Pulmonary artery endothelial cell (primary cell): ENCODE data around the gene NRL. TPM values are rescaled to one million over a fixed set of nuclear protein-coding genes. Genes with fewer than 3 reads are reported as not detected.

ENCODE experiments used
- total RNA-seq: library from RNA; depleted of rRNA; stranded (reverse); fragments of >200 nt; gene quantifications from 2 replicates; pipeline ENCODE4 v1.2.3, GENCODE V29; 2014

Gene NRL
- total RNA-seq, 1 donor from 2014 or later = 0.33 TPM

Other genes starting within 250 kb of the NRL start
- 58.9 and 60.4 TPM in 2 replicates for gene DHRS4, start 161.2 kb downstream of the NRL start, total RNA-seq
- 15.8 and 18.3 TPM in 2 replicates for gene DHRS4L2, start 126.0 kb downstream of the NRL start, total RNA-seq
- gene CARMIL3, start 62.9 kb downstream of the NRL start, total RNA-seq = under 0.01 and 0.04 TPM in 2 replicates
- gene CPNE6, start 43.4 kb downstream of the NRL start, total RNA-seq = not detected in 2 replicates
- 9.8 and 18.5 TPM in 2 replicates for gene PCK2, start 20.6 kb downstream of the NRL start, total RNA-seq
- gene DCAF11, start 172 bp downstream of the NRL start, total RNA-seq = 50.1 and 61.2 TPM in 2 replicates
- gene FITM1, start 15.7 kb upstream of the NRL start, total RNA-seq = 0.13 TPM in 1 of 2 replicates, not detected in the other
- 121 and 126 TPM in 2 replicates for gene PSME1, start 21.2 kb upstream of the NRL start, total RNA-seq
- 22.7 and 27.6 TPM in 2 replicates for gene EMC9, start 26.6 kb upstream of the NRL start, total RNA-seq
- gene PSME2, start 31.7 kb upstream of the NRL start, total RNA-seq = 155 and 175 TPM in 2 replicates
- gene RNF31, start 32.5 kb upstream of the NRL start, total RNA-seq = 34.1 and 36.2 TPM in 2 replicates
- 42.1 and 48.9 TPM in 2 replicates for gene IRF9, start 46.3 kb upstream of the NRL start, total RNA-seq
- gene REC8, start 57.1 kb upstream of the NRL start, total RNA-seq = 1.6 and 4.1 TPM in 2 replicates
- gene IPO4, start 73.9 kb upstream of the NRL start, total RNA-seq = 57.2 and 58.4 TPM in 2 replicates
- 48.9 and 67.2 TPM in 2 replicates for gene TM9SF1, start 80.5 kb upstream of the NRL start, total RNA-seq
- 0.20 TPM in 1 of 2 replicates, not detected in the other for gene TSSK4, start 90.7 kb upstream of the NRL start, total RNA-seq
- gene CHMP4A, start 98.5 kb upstream of the NRL start, total RNA-seq = 27.7 and 36.5 TPM in 2 replicates
- gene MDP1, start 101.1 kb upstream of the NRL start, total RNA-seq = 6.9 and 13.1 TPM in 2 replicates
- gene NEDD8, start 117.4 kb upstream of the NRL start, total RNA-seq = 219 and 229 TPM in 2 replicates
- gene GMPR2, start 118.0 kb upstream of the NRL start, total RNA-seq = 97.8 and 115 TPM in 2 replicates
- 49.1 and 55.5 TPM in 2 replicates for gene TINF2, start 127.7 kb upstream of the NRL start, total RNA-seq
- 0.40 and 0.74 TPM in 2 replicates for gene TGM1, start 148.2 kb upstream of the NRL start, total RNA-seq
- 21.0 and 21.6 TPM in 2 replicates for gene RABGGTA, start 156.6 kb upstream of the NRL start, total RNA-seq
- 6.4 and 12.7 TPM in 2 replicates for gene DHRS1, start 184.8 kb upstream of the NRL start, total RNA-seq
- gene NOP9, start 184.9 kb upstream of the NRL start, total RNA-seq = 31.3 and 41.3 TPM in 2 replicates
- gene CIDEB, start 193.0 kb upstream of the NRL start, total RNA-seq = 1.1 and 2.8 TPM in 2 replicates
- 3.6 and 4.2 TPM in 2 replicates for gene LTB4R2, start 195.2 kb upstream of the NRL start, total RNA-seq
- 1.9 and 2.6 TPM in 2 replicates for gene LTB4R, start 196.6 kb upstream of the NRL start, total RNA-seq
- 36.3 and 41.8 TPM in 2 replicates for gene ADCY4, start 220.1 kb upstream of the NRL start, total RNA-seq
- 3.7 and 3.9 TPM in 2 replicates for gene RIPK3, start 225.0 kb upstream of the NRL start, total RNA-seq